Ramos (cell line): ENCODE measurements around the gene TRAF3.
"Not testable (repeated sequence)": the region's sequence is repeated elsewhere in the genome, so short reads cannot be mapped to it uniquely, and the experiment has no call there.

ENCODE experiments used
- in situ Hi-C: fragments of 300-500 bp; cut with MboI; formaldehyde crosslinking; loops from one replicate; pipeline ENCODE4 v1.14.3; 2022; ENCODE audit warnings: low sequenced_read_pairs; ENCODE audit not compliant: unreplicated experiment

Gene TRAF3

GRCh38 chr14:102854091-102854703, 76.9 kb downstream of the TRAF3 start:
- in situ Hi-C loops, result no loop called here

DNA sequence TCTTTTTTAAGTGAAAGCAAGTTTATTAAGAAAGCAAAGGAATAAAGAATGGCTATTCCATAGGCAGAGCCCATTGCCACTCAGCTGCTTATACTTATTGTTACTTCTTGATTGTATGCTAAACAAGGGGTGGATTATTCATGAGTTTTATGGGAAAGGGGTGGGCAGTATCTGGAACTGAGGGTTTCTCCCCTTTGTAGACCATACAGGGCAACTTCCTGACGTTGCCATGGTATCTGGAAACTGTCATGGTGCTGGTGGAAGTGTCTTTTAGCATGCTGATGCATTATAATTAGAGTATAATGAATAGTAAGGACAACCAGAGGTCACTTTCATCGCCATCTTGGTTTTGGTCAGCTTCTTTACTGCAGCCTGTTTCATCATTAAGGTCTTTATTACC, 78.9 kb downstream of the TRAF3 start:
- in situ Hi-C loops, result no loop called here

GRCh38 chr14:102857444-102857843, 80.2 kb downstream of the TRAF3 start:
- in situ Hi-C loops, result no loop called here

- in situ Hi-C loops, result no loop called here
Observed at GRCh38 chr14:102859911-102860310, 82.7 kb downstream of the TRAF3 start.

DNA sequence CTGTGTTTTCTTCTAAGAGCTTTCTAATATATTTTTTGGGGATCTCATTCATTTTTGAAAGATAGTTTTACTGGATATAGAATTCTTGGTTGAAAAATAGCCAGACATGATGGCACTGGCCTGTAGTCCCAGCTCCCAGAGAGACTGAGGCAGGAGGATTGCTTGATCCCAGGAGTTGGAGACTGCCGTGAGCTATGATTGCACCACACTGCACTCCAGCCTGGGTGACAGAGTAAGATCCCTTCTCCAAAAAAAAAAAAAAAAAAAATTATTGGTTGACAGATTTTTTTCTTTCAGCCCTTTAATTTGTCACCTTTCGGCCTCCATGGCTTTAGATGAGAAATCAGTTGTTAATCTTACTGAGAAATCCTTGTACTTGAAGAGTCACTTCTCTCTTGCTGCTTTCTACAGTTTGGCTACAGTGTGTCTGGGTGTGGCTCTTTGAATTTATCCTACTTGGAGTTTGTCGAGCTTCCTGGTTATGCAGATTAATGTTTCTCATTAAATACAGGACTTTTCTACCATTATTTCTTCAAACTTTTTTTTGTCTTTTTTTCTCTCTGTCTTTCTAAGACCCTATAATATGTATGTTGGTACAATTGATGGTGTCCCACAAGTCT, 85.0 kb downstream of the TRAF3 start:
- in situ Hi-C loops, result no loop called here

GRCh38 chr14:102863381-102863780, 86.1 kb downstream of the TRAF3 start:
- in situ Hi-C loops, result no loop called here

DNA sequence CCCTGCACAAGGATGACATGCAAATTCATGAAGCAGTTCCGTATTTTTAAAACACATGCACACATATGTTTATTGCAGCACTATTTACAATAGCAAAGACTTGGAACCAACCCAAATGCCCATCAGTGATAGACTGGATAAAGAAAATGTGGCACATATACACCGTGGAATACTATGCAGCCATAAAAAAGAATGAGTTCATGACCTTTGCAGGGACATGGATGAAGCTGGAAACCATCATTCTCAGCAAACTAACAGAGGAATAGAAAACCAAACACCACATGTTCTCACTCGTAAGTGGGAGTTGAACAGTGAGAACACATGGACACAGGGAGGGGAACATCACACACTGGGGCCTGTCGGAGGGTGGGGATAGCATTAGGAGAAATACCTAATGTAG, 88.7 kb downstream of the TRAF3 start:
- in situ Hi-C loops, result not testable (repeated sequence)

- in situ Hi-C loops, result no loop called here
Observed at GRCh38 chr14:102866982-102867761, 89.9 kb downstream of the TRAF3 start.

DNA sequence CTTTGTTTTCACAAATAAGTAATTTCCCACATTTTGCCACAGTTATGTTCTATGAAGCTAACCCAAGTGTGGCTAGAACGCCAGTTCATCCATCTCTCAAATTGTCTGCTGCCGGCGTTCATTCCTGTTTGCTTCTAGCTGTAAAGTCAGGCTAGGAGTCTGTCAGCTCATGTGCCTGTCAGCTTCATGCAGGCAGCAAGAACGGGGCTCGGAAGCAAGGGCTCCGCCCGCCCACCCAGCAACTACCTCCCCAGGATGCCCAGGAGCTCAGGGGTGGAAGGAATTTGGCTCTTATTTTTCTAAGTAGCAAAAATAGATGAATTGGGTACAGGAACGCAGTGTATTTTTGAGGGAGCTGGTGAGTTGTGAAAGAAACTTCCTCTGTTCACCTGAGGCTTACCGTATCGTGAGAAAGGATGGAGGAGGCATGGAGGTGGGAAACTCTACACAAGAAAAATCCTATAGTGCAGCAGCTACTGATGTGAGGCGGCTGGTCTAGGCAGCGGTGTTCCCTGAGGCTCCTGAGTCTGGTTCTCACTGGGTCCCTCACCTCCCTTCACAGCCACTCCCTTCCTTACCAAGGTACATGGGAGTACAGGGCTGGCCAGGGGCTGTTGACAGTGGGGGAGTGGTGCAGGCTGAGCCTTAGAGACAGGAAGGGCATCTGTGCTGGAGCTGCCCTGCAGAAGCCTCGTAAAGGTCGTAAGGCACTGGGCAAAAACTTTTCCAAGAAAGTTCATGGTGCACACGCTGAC, 90.8 kb downstream of the TRAF3 start:
- in situ Hi-C loops, result no loop called here

GRCh38 chr14:102868956-102869547, 91.8 kb downstream of the TRAF3 start:
- in situ Hi-C loops, result no loop called here

DNA sequence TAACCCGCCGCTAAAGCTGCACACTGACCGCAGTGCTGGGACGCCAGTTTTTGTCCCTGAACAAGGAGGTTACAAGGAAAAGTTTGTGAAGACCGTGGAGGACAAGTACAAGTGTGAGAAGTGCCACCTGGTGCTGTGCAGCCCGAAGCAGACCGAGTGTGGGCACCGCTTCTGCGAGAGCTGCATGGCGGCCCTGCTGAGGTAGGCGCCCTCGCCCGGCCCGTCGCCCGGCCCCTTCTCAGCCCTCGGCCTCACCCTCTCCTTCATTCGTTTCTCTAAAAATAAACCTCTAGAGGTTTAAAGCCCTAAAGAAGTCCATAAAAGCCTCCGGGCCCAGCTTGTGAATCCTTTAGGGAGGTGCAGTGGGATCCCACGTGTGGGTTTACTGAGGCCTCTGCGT, 93.0 kb downstream of the TRAF3 start:
- in situ Hi-C loops, result no loop called here

GRCh38 chr14:102870994-102871831, 94.0 kb downstream of the TRAF3 start:
- in situ Hi-C loops, result no loop called here

- in situ Hi-C loops, result no loop called here
Observed at GRCh38 chr14:102872020-102872419, 94.8 kb downstream of the TRAF3 start.

- in situ Hi-C loops, result no loop called here
Observed at GRCh38 chr14:102873131-102873530, 95.9 kb downstream of the TRAF3 start.

- in situ Hi-C loops, result no loop called here
Observed at GRCh38 chr14:102873546-102874061, 96.4 kb downstream of the TRAF3 start.

DNA sequence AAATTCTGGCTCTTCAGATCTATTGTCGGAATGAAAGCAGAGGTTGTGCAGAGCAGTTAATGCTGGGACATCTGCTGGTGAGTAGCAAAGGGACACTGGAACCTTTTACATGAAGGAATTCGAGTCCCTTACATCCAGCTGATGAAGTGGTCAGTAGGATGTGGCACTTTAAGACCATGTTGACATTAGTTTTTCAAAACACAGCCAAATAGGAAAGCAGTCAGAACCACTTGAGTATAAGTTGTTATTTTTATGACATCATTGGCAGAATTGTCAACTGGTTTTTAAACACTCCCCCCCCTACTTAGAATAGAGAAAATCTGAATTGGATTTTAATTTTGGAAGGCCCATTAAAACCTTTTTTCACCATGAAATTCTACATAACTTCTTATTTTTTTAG, 98.4 kb downstream of the TRAF3 start:
- in situ Hi-C loops, result no loop called here

DNA sequence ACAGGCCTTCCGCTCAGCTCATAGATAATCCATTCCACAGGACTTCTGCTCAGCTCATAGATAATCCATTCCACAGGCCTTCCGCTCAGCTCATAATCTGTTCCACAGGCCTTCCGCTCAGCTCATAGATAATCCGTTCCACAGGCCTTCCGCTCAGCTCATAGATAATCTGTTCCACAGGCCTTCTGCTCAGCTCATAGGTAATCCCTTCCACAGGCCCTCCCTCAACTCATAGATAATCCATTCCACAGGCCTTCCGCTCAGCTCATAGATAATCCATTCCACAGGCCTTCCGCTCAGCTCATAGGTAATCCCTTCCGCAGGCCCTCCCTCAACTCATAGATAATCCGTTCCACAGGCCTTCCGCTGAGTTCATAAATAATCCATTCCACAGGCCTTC, 100.3 kb downstream of the TRAF3 start:
- in situ Hi-C loops, result not testable (repeated sequence)

DNA sequence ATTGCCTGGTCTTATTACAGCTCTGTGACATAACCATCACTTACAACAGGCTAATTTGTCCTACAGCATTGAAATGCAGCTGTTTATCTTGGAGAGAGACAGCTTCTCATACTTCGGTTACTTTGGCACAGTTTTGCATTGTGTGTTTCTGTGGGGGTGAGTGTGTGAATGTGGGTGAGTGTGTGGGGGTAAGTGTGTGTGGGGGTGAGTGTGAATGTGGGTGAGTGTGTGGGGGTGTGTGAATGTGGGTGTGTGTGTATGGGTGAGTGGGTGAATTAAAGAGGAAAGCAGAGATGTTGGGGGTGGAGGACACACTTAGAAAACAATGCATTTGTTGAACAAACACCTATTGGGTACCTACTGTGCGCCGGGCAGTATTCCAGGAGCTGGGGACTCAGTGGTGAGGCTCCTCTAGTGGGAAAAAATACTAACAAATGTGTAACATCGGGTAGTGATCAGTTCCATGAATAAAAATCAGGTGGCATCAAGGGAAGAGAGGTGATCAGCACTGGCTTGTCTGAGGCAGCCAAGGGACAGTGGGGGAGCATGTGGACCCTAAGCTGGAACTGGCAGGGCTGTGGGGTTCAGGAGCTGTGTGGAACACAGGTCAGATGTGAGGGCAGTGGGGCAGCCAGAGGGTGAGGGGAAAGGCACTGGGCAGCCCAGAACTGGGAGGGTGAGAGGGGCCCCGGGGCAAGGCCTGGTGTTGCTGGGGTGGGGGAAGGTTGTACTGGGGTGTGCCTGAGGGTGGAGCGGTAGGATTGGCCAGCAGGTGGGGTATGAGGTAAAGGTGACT, 101.1 kb downstream of the TRAF3 start:
- in situ Hi-C loops, result no loop called here
